ENCODE data around the gene IZUMO1.
A peak's percentile ranks its signal among the peaks of the same experiment; 100 is the strongest.
"Not testable (repeated sequence)": the region's sequence is repeated elsewhere in the genome, so short reads cannot be mapped to it uniquely, and the experiment has no call there.

IZUMO1 gene

DNA sequence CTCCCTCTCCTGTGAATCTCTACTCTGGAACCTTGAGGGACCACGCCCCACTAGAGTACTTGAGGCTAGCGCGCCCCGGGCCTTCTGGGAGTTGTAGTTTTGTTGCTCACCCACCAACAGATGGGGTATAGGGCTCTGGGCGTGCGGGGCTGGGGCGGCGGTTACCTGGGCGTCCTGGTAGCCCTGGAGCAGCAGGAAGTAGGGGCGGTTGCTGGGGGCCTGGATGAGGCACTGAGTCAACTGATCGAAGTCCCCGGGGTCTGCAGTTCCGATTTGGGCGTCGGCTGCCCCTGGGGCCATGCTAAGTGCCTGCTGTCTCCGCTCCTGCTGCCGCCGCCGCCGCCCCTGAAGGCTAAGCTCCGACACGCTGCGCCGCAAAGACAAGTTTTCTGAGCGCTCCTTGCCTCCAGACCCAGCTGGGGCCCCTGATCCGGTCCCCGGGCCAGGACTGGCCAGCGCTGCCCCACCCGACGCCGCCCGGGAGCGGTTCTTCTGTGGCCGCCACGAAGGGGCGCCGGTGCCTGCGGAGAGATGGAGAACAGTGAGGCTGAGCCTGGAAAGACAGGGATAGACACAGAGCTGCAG, 11.6 kb downstream of the IZUMO1 start:
- DNase-seq = no peak

GRCh38 chr19:48734625-48735024, 12.1 kb downstream of the IZUMO1 start:
- no peak for DNase-seq

DNA sequence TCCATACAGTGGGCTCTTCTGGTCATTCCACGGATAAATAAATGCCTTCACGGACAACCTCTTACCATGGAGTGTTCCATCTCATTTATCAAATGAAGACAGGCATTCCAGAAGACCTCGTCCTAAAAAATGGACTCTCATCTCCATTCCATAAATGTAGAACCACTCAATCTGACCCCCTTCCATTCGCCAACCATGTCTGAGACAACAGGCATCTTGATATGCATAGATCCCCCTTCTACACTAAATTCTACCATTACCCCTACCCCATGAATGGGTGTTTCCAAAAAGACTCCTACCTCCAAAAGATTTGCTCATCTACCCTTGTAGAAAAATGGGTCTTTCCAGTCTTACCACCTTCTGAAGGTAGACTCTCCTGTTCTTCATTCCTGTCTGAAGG, 15.3 kb downstream of the IZUMO1 start:
- DNase-seq = no peak

DNA sequence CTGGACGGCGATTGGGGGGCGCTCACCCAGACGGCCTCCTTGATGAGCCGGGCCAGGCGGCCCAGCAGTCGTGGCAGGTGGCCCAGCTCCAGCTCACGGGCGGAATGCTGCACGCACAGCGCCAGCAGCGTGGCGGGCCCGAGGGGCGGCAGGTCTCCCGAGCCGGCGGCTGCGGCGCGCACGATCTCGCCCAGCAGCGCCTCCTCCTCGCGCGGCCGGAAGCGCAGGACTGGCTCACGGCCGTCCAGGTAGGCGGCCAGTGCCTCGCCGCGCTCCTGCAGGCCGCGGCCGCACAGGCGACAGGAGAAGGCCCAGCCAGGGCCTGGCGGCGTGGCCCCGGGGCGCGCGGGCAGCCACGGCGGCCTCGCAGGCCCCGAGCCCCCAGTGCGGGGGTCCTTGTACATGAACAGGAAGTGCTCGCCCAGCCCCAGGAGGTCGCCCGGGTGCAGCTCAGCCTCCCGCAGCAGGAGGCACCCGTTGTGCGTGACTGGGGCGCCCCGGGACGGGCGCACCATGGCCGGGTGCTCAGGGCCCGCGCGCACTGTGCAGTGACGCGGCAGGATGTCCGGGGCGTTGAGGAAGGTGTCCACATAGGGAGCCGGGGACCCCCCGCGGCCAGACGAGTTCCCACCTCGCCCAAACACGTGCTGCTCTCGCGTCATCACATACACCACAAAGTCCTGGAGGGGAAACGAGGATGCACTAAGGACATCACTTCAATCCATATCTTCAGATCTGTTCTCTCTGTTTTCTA, 17.6 kb downstream of the IZUMO1 start:
- no peak for DNase-seq

- DNase-seq = no peak
These were observed 20.2 kb downstream of the IZUMO1 start for GRCh38 chr19:48726556-48726955.

- DNase-seq = no peak
These were observed 21.6 kb downstream of the IZUMO1 start for GRCh38 chr19:48724796-48725753.

- DNase-seq = no peak
These were observed 24.5 kb downstream of the IZUMO1 start for GRCh38 chr19:48722196-48722708.

- DNase-seq = peak; percentile 83
These were observed 26.0 kb downstream of the IZUMO1 start for GRCh38 chr19:48720613-48721296.

DNA sequence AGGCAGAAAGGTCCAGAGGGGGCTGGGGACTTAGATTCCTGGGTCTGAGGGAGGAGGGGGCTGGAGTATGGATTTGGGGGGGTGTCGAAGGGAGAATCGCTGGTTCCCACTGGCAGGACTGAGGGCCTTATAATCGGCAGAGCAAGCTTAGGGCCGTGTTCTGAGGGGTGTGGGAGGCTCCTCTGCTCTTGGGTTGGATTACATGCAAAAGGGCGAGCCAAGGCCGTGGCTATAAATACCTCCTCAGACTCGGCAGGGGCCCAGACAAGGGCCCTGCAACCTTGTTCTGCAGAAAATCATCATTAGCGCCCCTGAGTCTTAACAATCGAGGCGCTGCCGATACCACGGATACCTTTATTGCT, 26.5 kb downstream of the IZUMO1 start:
- no peak for DNase-seq

DNA sequence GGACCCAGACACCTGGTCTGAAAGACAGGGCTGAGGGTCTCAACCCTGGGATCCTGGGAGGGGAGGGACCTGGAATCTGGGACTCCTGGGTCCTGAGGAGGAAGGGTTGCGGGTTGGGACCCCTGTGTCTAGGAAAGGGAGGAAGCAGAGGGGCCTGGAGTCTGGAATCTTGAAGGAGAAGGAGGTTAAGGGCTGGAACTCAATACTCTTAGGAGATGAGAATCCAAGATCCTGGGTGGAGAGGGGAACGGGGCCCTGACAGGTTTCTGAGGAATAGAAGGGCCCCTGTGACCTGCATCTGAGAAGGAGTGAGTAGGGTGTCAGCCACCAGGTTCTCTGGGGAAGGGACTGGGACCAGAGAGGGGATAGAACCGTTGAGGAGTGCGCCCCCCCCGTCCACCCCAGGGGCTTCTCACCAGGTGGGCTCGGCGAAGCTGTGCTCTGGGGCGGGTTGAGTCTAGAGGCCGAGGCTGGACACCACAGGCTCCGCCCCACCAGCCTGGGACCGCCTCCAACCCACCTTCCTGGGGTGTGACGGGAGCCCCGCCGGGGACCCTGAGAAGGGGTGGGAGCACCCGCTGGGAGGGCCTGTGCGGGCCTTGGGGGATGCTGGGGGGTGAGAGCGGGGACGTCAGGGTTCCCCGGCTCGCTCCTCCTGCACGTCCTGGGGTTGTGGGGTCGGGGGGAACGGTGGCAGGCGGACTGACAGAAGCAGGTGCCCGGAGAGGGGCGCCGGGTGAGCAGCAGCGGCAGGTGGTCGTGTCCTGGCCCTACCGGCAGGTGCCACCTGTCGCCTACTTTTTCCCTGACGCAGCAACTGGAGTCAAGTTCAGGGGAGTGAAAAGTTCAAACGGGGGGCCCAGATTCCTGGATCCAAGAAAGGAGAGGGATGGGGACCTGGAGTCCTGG, 27.2 kb downstream of the IZUMO1 start, which contains the start of gene MAMSTR:
Gene MAMSTR, minus strand, starts transcription at position 463 of the 909 bp plus-strand sequence. CDS start 694 bp downstream, outside the sequence.
- no peak for DNase-seq

- no peak for DNase-seq
These were observed 27.9 kb downstream of the IZUMO1 start for GRCh38 chr19:48718711-48719231.

DNA sequence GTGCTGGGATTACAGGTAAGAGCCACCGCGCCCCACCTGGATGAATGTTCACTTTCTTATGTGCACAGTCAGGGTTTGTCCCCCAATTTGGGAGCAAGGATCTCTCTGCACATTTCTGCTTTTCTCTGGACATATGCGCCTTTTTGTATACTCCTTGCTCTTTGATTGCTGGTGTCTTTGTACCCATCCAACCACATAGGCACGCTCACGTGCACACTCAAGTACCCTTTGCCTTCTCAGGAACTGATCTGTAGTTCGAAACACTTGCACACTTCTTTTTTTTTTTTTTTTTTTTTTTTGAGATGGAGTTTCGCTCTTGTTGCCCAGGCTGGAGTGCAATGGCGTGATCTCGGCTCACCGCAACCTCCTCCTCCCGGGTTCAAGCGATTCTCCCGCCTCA, 28.6 kb downstream of the IZUMO1 start:
- not testable (repeated sequence) for DNase-seq

DNA sequence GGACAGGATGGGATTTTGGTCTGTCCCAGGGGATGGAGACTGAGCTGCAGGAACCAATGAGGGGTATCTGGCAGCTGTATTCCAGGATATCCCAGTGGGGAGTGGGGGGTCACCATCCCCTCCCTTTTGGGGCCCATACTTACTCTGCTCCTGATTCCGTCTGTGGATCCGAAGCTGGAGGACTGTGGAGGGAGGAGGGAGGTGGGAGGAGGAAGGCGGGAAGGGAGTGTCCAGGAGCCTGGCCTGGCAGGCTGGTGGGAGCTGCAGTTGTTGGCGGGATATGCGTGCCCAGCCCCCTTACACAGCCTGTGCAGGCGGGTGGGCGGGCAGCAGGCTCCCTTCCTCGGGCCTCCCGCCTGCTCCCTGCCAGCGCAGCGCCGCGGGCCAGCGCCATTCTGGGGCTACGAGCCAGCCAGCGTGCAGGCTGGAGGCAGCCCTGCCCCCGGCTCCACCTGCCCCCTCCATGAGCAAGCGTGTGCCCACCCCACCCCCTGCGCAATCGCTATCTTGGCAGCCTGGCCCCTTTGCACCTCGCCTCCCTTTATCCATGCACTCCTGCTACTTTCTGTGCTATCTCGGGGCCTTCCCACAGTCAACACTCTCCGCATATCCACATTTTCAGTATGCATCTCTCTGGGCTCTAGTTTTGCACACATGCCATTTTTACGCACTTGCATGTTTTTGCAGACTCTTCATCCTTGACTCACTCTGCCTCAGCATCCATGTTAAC, 30.0 kb downstream of the IZUMO1 start:
- DNase-seq = no peak

DNA sequence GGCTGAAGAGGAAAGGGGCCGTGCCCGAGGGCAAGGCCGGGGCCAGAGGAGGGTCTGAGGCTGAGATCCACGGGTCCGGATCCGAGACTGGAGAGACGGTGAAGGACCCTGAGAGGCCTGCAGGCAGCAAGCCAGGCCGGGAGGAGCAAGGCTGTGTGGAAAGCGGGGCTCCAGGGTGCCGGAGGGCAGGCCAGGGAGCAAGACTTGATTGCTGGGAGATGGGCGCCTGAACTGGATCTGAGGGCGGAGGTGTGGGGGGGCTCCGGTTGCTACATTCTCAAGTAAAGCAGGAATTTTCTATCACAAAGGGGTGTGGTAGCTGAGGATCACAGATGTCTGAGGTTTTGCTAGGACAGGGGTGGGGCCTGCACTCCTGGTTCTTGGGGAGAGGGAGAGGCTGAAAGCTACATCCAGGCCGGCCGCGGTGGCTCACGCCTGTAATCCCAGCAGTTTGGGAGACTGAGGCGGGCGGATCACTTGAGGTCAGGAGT, 31.0 kb downstream of the IZUMO1 start:
- no peak for DNase-seq

DNA sequence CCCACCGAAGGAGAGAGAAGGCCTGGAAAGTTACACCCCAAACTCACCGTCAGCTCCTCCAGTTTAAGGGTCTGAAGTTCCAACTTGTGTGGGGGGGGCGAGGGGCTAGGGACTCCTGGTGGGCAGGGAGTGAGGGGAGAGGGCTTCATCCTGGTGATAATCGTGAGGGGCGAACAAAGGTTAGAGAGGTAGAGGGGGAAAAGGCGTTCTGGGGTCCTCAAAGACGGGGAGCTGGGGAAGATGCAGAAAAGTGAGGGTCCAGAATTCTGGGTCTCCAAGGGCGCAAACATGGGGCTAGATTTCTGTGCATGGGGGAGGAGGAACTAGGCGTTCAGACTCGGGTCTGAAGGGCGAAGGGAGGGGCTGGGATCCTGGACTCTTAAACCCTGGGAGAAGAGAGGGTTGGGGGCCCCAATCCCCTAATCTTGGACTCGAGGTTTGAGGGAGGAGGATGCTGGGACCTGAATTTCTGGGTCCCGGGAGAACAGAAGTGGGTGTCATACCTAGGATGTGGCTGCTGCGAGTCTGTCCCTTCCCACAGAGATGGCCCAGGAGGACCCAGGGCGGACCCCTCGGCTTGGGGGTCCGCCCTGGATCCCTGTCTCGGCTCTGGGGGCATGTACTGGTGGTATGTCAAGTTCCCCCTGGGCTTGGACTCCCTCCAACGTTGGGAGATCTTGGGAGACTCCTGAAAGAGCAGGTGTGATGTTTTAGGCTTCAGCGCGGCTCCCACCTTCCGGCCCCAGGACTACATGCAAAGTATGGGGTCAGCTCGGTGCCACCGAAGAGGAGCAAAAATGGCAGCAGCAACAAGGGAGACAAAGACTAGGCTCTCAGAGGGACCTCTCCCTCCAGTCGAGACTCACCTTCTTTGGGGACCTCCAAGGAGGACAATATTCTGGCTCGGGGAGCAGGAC, 31.7 kb downstream of the IZUMO1 start:
- no peak for DNase-seq

DNA sequence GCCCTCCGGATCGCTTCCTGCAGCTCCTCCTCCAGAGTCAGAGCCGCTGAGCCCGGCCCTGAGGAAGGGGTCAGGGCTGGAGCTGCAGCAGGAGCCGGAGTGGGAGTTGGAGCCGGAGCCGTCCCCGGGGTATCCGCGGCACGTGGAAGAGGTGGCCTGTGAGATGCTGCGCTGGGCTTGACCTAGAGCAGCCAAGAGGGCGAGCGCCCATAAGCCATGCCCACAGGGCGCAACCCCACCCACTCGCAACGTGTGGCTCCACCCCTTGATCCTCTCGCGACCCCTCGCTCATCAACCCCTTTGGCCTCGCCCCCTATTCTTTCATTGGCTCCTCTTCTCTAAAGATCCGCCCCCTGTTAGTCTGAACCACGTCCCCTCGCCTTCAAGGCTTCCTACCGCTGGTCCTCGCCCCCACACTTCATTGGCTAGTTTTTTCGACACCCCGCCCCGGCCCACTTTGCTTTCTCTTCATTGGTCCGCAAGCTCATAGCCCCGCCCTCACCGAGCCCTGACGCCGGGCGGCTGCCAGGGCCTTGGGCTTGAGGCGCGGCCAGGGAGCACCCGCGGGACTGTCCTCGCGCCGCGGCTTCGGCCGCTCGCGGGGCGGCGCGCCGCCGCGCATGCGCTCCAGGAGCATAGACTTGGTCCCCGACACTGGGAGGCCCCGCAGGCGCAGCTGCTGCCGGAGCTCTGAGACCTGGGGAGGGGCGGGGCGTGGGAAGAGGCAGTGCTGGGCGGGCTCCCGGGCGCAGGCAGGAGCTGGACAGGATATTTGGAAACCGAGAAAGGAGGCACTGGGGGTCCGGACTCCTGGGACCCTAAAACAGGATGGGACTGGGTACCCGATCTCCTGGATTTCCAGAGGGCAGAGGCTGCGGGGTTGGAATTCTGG, 32.6 kb downstream of the IZUMO1 start:
- DNase-seq = peak; percentile 97

DNA sequence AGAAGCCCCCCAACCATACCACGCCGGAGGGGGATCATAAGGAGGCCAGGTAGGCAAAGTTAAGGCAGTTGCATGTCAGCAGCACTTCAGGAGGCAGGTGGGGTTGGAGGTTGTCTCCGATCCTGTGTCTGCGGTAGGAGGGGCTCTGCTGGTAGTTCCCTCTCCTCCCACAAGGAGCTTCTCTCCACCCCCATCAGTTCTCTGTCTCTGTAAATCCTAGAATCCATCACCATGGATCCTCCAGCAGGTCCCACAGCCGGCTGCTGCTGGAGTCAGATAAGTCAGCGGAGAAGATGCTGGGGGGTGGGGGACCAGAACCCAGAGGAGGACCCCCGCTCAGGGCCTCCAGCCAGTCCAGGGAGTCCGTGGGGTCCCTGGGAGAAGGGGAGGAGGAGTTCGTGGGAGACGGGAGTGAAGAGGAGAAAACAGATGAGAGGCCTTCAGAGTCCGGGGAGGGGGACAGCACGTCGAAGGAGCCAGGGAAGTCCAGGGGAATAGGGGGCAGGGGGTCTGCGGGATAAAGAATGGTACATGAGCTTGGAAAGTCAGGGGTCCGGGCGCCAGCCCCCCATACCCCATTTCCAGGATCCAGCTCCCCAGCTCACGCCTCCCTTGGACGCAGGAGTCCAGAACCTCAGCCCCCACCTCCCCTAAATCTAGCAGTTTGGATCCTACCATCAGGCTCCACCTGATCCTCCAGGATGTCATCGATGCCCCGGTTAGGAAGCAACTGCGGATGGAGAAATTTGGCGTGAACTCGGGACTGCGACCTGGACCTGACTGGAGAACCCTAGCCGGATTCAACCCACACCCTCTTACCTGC, 33.5 kb downstream of the IZUMO1 start:
- DNase-seq = no peak
